Kidney (tissue), 14 donors: ENCODE measurements around the gene EIF6. TPM values are rescaled to one million over a fixed set of nuclear protein-coding genes. Genes with fewer than 3 reads are reported as not detected.

Source experiments
- DNase-seq, 5 donors: peaks; one replicate each; pipeline ENCODE4 v3.0.0-alpha.2; 2013 to 2020
- FAIRE-seq: peaks from 2 replicates; lab custom pipeline; 2012; peaks lifted over from hg19 to GRCh38; lab: Jason Lieb, UNC
- H3K27ac ChIP-seq, 2 donors: one replicate each; pipeline ENCODE4 v1.7.0; 2013; ENCODE audit warnings: low read depth in 2 of 2, low read length in 2 of 2, inconsistent platforms in 1 of 2
- H3K27me3 ChIP-seq: one replicate; pipeline ENCODE4 v1.7.1; 2013; ENCODE audit warnings: low read length, inconsistent platforms; ENCODE audit not compliant: control insufficient read depth, insufficient read depth
- H3K36me3 ChIP-seq, 3 donors: one replicate each; pipeline versions ENCODE4 v1.7.0 to v1.7.1; 2013; ENCODE audit warnings: low read length in 3 of 3, control low read depth in 1 of 3, inconsistent platforms in 1 of 3; ENCODE audit not compliant: insufficient read depth in 3 of 3, control insufficient read depth in 2 of 3
- H3K4me1 ChIP-seq, 3 donors: one replicate each; pipeline versions ENCODE4 v1.7.0 to v1.7.1; 2013; ENCODE audit warnings: low read length in 3 of 3, inconsistent platforms in 1 of 3, low read depth in 1 of 3; ENCODE audit not compliant: control insufficient read depth in 2 of 3, insufficient read depth in 2 of 3
- H3K4me3 ChIP-seq, 3 donors: one replicate each; pipeline versions ENCODE4 v1.7.0 to v1.8.1; 2013; ENCODE audit warnings: low read length in 3 of 3, control low read depth in 1 of 3, inconsistent platforms in 1 of 3
- H3K9ac ChIP-seq, 3 donors: one replicate each; pipeline versions ENCODE4 v1.7.0 to v1.7.1; 2013; ENCODE audit warnings: low read length in 3 of 3, control low read depth in 1 of 3, inconsistent platforms in 1 of 3
- H3K9me3 ChIP-seq, 3 donors: one replicate each; pipeline versions ENCODE4 v1.7.0 to v1.7.1; 2013; ENCODE audit warnings: low read length in 3 of 3, control low read depth in 1 of 3, inconsistent platforms in 1 of 3; ENCODE audit not compliant: control insufficient read depth in 2 of 3, insufficient read depth in 1 of 3
- CTCF ChIP-seq: IDR thresholded peaks from 3 replicates; pipeline ENCODE4 v1.5.1; 2012; ENCODE audit warnings: mild to moderate bottlenecking, moderate library complexity, borderline replicate concordance; ENCODE audit not compliant: insufficient read depth; ENCODE audit errors: extremely low read depth
- intact Hi-C: fragments of 100-400 bp; cut with DNase I; formaldehyde crosslinking; loops from one replicate; pipeline ENCODE4 v1.11.1; 2022
- polyA plus RNA-seq: library from polyadenylated mRNA; stranded (reverse); fragments of 350-450 nt; fragmentation: Illumina TruSeq; extraction: RNeasy Lipid Tissue Mini Kit (QIAGEN cat#74804); gene quantifications from one replicate; pipeline ENCODE4 v1.2.3, GENCODE V29; 2014; ENCODE audit warnings: low read depth, low replicate concordance; ENCODE audit not compliant: insufficient read depth
- total RNA-seq: library from RNA; stranded (reverse); fragmentation: NEBNext Ultra II Directional; extraction: Animal tissue kit (Norgen Biotek cat#: 25700); gene quantifications from one replicate; pipeline ENCODE4 v1.2.1, GENCODE V29; 2021
- donor health status: control.
- donor health status: control.
- donor health status: control.
- donor health status: control.
- donor health status: control.
- donor health status: DM: yes; HTN: yes; CAD: no.
- donor health status: Normal renal cell carcinoma (clear cell type).

The EIF6 gene
- total and polyA plus RNA-seq, 2 donors from 2014 or later: 114 to 254 TPM

DNA sequence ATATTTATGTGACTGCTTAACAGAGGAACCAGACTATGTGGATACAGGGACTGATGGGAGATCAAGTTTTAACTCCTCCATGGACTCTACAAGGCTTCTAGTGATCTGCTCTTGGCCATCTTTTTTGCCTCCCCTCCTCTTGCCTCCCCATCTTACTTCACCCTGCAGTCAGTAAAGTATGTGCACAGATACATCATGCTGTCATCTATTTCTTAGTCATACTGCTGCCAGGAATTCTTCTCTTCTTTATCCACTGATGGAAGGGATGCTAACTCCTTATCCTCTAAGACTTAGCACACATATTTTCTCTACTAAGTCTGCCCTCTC, 35.3 kb upstream of the EIF6 start:
- TF ChIP-seq CTCF: no peak
- DNase-seq: no peak
- Histone ChIP-seq H3K4me1 (peaks cover 0 to 20% (median 7%) of the 10 kb centered on the region in 3 donors), H3K36me3 (peaks cover 0 to 4% (median 0%) of the 10 kb centered on the region in 3 donors), H3K4me3 (no peak overlapping the region), H3K27ac (no peak overlapping the region), H3K27me3 (no peaks in the 10 kb centered on the region), H3K9ac (no peak overlapping the region), H3K9me3 (no peaks in the 10 kb centered on the region)
- no peak for FAIRE-seq
- intact Hi-C loops: no loop called here

DNA sequence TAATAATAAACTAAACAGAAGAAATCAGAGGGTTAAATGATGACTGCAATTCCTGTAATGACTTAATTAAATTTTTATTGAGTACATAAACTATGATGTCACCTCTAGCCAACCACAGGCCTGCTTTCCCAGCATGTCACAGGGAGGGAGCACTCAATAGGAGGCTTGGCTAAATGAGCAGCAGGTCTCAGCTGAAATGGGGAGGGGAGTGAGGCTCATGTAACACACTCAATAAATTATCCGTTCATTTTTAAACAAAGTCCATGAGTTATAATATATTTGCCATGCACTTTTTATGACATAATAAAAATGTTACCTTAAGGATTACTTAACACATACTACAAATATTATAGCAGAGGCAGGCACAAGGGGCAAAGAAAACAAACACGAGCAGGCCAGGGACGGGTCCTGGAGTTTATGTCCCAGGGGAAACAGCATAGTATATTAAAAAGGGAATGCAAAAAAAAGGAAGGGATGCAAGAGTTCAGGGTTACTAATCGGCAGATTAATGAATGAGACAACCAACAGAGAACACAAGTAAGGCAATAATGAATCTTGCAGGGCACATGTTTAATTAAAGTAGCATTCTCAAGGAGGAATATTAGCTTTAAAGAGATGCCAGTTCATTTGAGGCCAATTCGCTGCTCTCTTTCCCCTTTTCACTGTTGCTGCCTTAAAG, 34.8 kb upstream of the EIF6 start:
- intact Hi-C loops: no loop called here
- FAIRE-seq (no peak), DNase-seq (peak in 3 of 5 donors; percentile 29 to 73 (median 63))
- Histone ChIP-seq H3K9me3 (no peaks in the 10 kb centered on the region), H3K4me1 (peaks cover 0 to 20% (median 7%) of the 10 kb centered on the region in 3 donors), H3K27ac (peak overlapping the region; percentile 10 to 71), H3K36me3 (peaks cover 0 to 4% (median 0%) of the 10 kb centered on the region in 3 donors), H3K9ac (no peak overlapping the region), H3K4me3 (no peak overlapping the region), H3K27me3 (no peaks in the 10 kb centered on the region)
- no peak for TF ChIP-seq CTCF

- H3K9me3 ChIP-seq: no peaks in the 10 kb centered on the region
- intact Hi-C loops: no loop called here
- no peak for TF ChIP-seq CTCF
- H3K27me3 ChIP-seq: no peaks in the 10 kb centered on the region
- peaks cover 0 to 4% (median 0%) of the 10 kb centered on the region in 3 donors for H3K36me3 ChIP-seq
- peak in 1 of 5 donors; percentile 45 for DNase-seq
- peak overlapping the region; percentile 41 to 71 for H3K27ac ChIP-seq
- no peak for FAIRE-seq
- H3K4me1 ChIP-seq: peaks cover 0 to 20% (median 7%) of the 10 kb centered on the region in 3 donors
- H3K9ac ChIP-seq: peak overlapping the region in 1 of 3 donors; percentile 29
- H3K4me3 ChIP-seq: no peak overlapping the region
These were observed 34.1 kb upstream of the EIF6 start for GRCh38 chr20:35318502-35319157.
